Astrocyte (in vitro differentiated cells and primary cell): ENCODE results near the gene MSLN. TPM values are rescaled to one million over a fixed set of nuclear protein-coding genes. Genes with fewer than 3 reads are reported as not detected.

Experiments
- DNase-seq: peaks from one replicate; pipeline ENCODE4 v3.0.0-alpha.2; 2010; ENCODE audit warnings: low read depth
- FAIRE-seq: peaks from 2 replicates; lab custom pipeline; 2011; peaks lifted over from hg19 to GRCh38; lab: Jason Lieb, UNC
- H2AFZ ChIP-seq: 2 replicates; pipeline ENCODE4 v1.6.0; 2012; ENCODE audit warnings: low read depth, low read length, inconsistent platforms
- H3K27ac ChIP-seq: 2 replicates; pipeline ENCODE4 v1.5.1; 2011; ENCODE audit warnings: low read depth, low read length, inconsistent platforms
- H3K27me3 ChIP-seq: 2 replicates; pipeline ENCODE4 v1.6.0; 2011; ENCODE audit warnings: low read length, inconsistent platforms; ENCODE audit not compliant: insufficient read depth
- H3K36me3 ChIP-seq: 2 replicates; pipeline ENCODE4 v1.5.1; 2011; ENCODE audit warnings: low read length, inconsistent platforms; ENCODE audit not compliant: insufficient read depth
- H3K4me1 ChIP-seq: 2 replicates; pipeline ENCODE4 v1.5.1; 2011; ENCODE audit warnings: low read length, inconsistent platforms; ENCODE audit not compliant: insufficient read depth
- H3K4me2 ChIP-seq: 2 replicates; pipeline ENCODE4 v1.6.0; 2012; ENCODE audit warnings: low read length, inconsistent platforms
- H3K4me3 ChIP-seq: 2 replicates; pipeline ENCODE4 v1.5.1; 2011; ENCODE audit warnings: low read depth, mild to moderate bottlenecking, low read length, inconsistent platforms; ENCODE audit not compliant: insufficient read depth
- H3K79me2 ChIP-seq: 2 replicates; pipeline ENCODE4 v1.6.0; 2012; ENCODE audit warnings: mild to moderate bottlenecking, low read length, inconsistent platforms; ENCODE audit not compliant: insufficient read depth
- H3K9ac ChIP-seq: 2 replicates; pipeline ENCODE4 v1.6.0; 2012; ENCODE audit warnings: mild to moderate bottlenecking, low read length, inconsistent platforms
- H3K9me3 ChIP-seq: 2 replicates; pipeline ENCODE4 v1.5.1; 2012; ENCODE audit warnings: low read depth, mild to moderate bottlenecking, low read length, inconsistent platforms; ENCODE audit not compliant: insufficient read depth
- H4K20me1 ChIP-seq: 2 replicates; pipeline ENCODE4 v1.6.0; 2012; ENCODE audit warnings: low read length, inconsistent platforms; ENCODE audit not compliant: insufficient read depth
- H3K27ac Mint-ChIP-seq: one replicate; pipeline ENCODE4 v1.8.0; 2021; ENCODE audit warnings: mild to moderate bottlenecking, mixed read lengths; ENCODE audit not compliant: unreplicated experiment
- H3K27me3 Mint-ChIP-seq: one replicate; pipeline ENCODE4 v1.8.0; 2021; ENCODE audit warnings: low read depth, mixed read lengths; ENCODE audit not compliant: unreplicated experiment
- H3K36me3 Mint-ChIP-seq: one replicate; pipeline ENCODE4 v1.8.0; 2021; ENCODE audit warnings: low read depth, mixed read lengths; ENCODE audit not compliant: unreplicated experiment
- H3K4me1 Mint-ChIP-seq: one replicate; pipeline ENCODE4 v1.8.0; 2021; ENCODE audit warnings: low read depth, mixed read lengths; ENCODE audit not compliant: unreplicated experiment
- H3K4me3 Mint-ChIP-seq: one replicate; pipeline ENCODE4 v1.8.0; 2021; ENCODE audit warnings: mild to moderate bottlenecking, moderate library complexity, mixed read lengths; ENCODE audit not compliant: unreplicated experiment
- H3K9me3 Mint-ChIP-seq: one replicate; pipeline ENCODE4 v1.8.0; 2021; ENCODE audit warnings: mild to moderate bottlenecking, mixed read lengths; ENCODE audit not compliant: unreplicated experiment
- CTCF ChIP-seq: IDR thresholded peaks from 2 replicates; pipeline ENCODE4 v1.5.1; 2011; ENCODE audit warnings: low read depth, mild to moderate bottlenecking, inconsistent platforms, low read length, moderate library complexity; ENCODE audit not compliant: insufficient read depth
- EZH2 ChIP-seq: IDR thresholded peaks from 2 replicates; pipeline ENCODE4 v1.6.1; 2012; ENCODE audit warnings: mild to moderate bottlenecking, low read length, inconsistent platforms; ENCODE audit not compliant: insufficient read depth
- total RNA-seq: library from RNA; stranded (reverse); gene quantifications from 2 replicates; pipeline ENCODE4 v1.2.1, GENCODE V29; 2021

Gene MSLN
- total RNA-seq, 1 donor from 2014 or later, result not detected

GRCh38 chr16:793414-793813 is 32.9 kb downstream of the MSLN start:
- Histone ChIP-seq H3K79me2 (peaks cover 20% of the 10 kb centered on the region), H3K4me1 (peaks cover 4% of the 10 kb centered on the region), H3K9ac (no peak overlapping the region), H3K4me3 (no peak overlapping the region), H3K27me3 (no peaks in the 10 kb centered on the region), H3K36me3 (no peaks in the 10 kb centered on the region), H3K4me2 (no peak overlapping the region), H3K9me3 (no peaks in the 10 kb centered on the region), H3K27ac (no peak overlapping the region), H2AFZ (no peak overlapping the region), H4K20me1 (peaks cover 4% of the 10 kb centered on the region)
- DNase-seq, result no peak
- FAIRE-seq, result no peak
- H3K27me3 Mint-ChIP-seq, result no peaks in the 10 kb centered on the region
- no peak for TF ChIP-seq EZH2
- no peak for TF ChIP-seq CTCF
- H3K36me3 Mint-ChIP-seq, result peaks cover 10% of the 10 kb centered on the region
- H3K27ac Mint-ChIP-seq, result no peak overlapping the region
- no peak overlapping the region for H3K4me3 Mint-ChIP-seq
- H3K9me3 Mint-ChIP-seq, result no peaks in the 10 kb centered on the region
- no peaks in the 10 kb centered on the region for H3K4me1 Mint-ChIP-seq

GRCh38 chr16:794091-794822 is 33.7 kb downstream of the MSLN start:
- H3K4me2 ChIP-seq, result no peak overlapping the region
- H3K36me3 ChIP-seq, result no peaks in the 10 kb centered on the region
- H3K27ac ChIP-seq, result no peak overlapping the region
- Mint-ChIP-seq H3K27ac (no peak overlapping the region), H3K9me3 (no peaks in the 10 kb centered on the region), H3K4me3 (no peak overlapping the region), H3K36me3 (peaks cover 10% of the 10 kb centered on the region), H3K4me1 (no peaks in the 10 kb centered on the region), H3K27me3 (no peaks in the 10 kb centered on the region)
- no peak overlapping the region for H3K4me3 ChIP-seq
- TF ChIP-seq CTCF, result no peak
- no peak for TF ChIP-seq EZH2
- FAIRE-seq (no peak), DNase-seq (no peak)
- peaks cover 8% of the 10 kb centered on the region for H4K20me1 ChIP-seq
- H2AFZ ChIP-seq, result no peak overlapping the region
- H3K27me3 ChIP-seq, result peaks cover 2% of the 10 kb centered on the region
- no peak overlapping the region for H3K9ac ChIP-seq
- peaks cover 12% of the 10 kb centered on the region for H3K79me2 ChIP-seq
- peaks cover 4% of the 10 kb centered on the region for H3K4me1 ChIP-seq
- H3K9me3 ChIP-seq, result no peaks in the 10 kb centered on the region

- FAIRE-seq, result no peak
Observed at GRCh38 chr16:794853-795466, 34.4 kb downstream of the MSLN start.

More at GRCh38 chr16:794853-795466, 34.4 kb downstream of the MSLN start:
- Histone ChIP-seq H3K9ac (no peak overlapping the region), H3K4me3 (no peak overlapping the region), H3K4me2 (no peak overlapping the region), H3K27ac (no peak overlapping the region), H2AFZ (no peak overlapping the region), H3K79me2 (peaks cover 5% of the 10 kb centered on the region), H4K20me1 (peaks cover 6% of the 10 kb centered on the region), H3K27me3 (peaks cover 6% of the 10 kb centered on the region), H3K36me3 (no peaks in the 10 kb centered on the region), H3K4me1 (no peaks in the 10 kb centered on the region), H3K9me3 (no peaks in the 10 kb centered on the region)
- Mint-ChIP-seq H3K27me3 (no peaks in the 10 kb centered on the region), H3K9me3 (no peaks in the 10 kb centered on the region), H3K4me1 (no peaks in the 10 kb centered on the region), H3K27ac (no peak overlapping the region), H3K4me3 (no peak overlapping the region), H3K36me3 (peaks cover 10% of the 10 kb centered on the region)
- TF ChIP-seq CTCF (no peak), EZH2 (no peak)
- no peak for DNase-seq
